Neural cell (in vitro differentiated cells): ENCODE data around the gene HRH4. TPM values are rescaled to one million over a fixed set of nuclear protein-coding genes. Genes with fewer than 3 reads are reported as not detected.

Source experiments
- H2AFZ ChIP-seq: fragments of 200-600, 300-800 bp; sonication (generic), shearing (Covaris generic); 2 replicates; pipeline ENCODE4 v1.6.0; 2014; ENCODE audit warnings: low read depth, mild to moderate bottlenecking, antibody characterized with exemption, low read length, moderate library complexity
- H3F3A ChIP-seq: fragments of 200-600 bp; shearing (Covaris generic); 2 replicates; pipeline ENCODE4 v1.6.1; 2016; ENCODE audit warnings: mild to moderate bottlenecking, moderate library complexity, mixed read lengths, antibody characterized with exemption, low read length; ENCODE audit not compliant: insufficient read depth, poor library complexity, severe bottlenecking
- H3K27ac ChIP-seq: fragments of 200-600, 300-800 bp; sonication (generic), shearing (Covaris generic); 2 replicates; pipeline ENCODE4 v1.5.1; 2014; ENCODE audit warnings: mild to moderate bottlenecking, low read length, moderate library complexity
- H3K27me3 ChIP-seq: fragments of 300-800, 200-600 bp; sonication (generic), shearing (Covaris generic); 2 replicates; pipeline ENCODE4 v1.6.0; 2014; ENCODE audit warnings: mild to moderate bottlenecking, low read depth, low read length, moderate library complexity; ENCODE audit not compliant: insufficient read depth
- H3K36me3 ChIP-seq: fragments of 300-800, 200-600 bp; sonication (generic), shearing (Covaris generic); 2 replicates; pipeline ENCODE4 v1.5.1; 2014; ENCODE audit warnings: mild to moderate bottlenecking, antibody characterized with exemption, low read length, moderate library complexity; ENCODE audit not compliant: insufficient read depth
- H3K4me2 ChIP-seq: fragments of 300-800, 200-600 bp; sonication (generic), shearing (Covaris generic); 2 replicates; pipeline ENCODE4 v1.6.0; 2014; ENCODE audit warnings: mild to moderate bottlenecking, low read length
- H3K4me3 ChIP-seq: fragments of 300-800, 200-600 bp; sonication (generic), shearing (Covaris generic); 2 replicates; pipeline ENCODE4 v1.5.1; 2014; ENCODE audit warnings: mild to moderate bottlenecking, low read length, moderate library complexity
- H3K79me2 ChIP-seq: fragments of 200-600 bp; shearing (Covaris generic); replicated peaks from 2 replicates; pipeline ENCODE4 v1.6.0; 2014; ENCODE audit warnings: mild to moderate bottlenecking, low read length, moderate library complexity; ENCODE audit not compliant: insufficient read depth
- H3K9ac ChIP-seq: fragments of 300-800, 200-600 bp; sonication (generic), shearing (Covaris generic); 2 replicates; pipeline ENCODE4 v1.6.1; 2016; ENCODE audit warnings: mild to moderate bottlenecking, low read length, mixed read lengths
- H3K9me2 ChIP-seq: fragments of 200-600 bp; shearing (Covaris generic); 2 replicates; pipeline ENCODE4 v1.6.1; 2016; ENCODE audit warnings: mild to moderate bottlenecking, low read length, mixed read lengths; ENCODE audit not compliant: insufficient read depth
- H3K9me3 ChIP-seq: fragments of 200-600, 300-800 bp; sonication (generic), shearing (Covaris generic); 2 replicates; pipeline ENCODE4 v1.6.1; 2016; ENCODE audit warnings: mild to moderate bottlenecking, mixed run types, low read length, moderate library complexity, mixed read lengths
- H4K20me1 ChIP-seq: fragments of 200-600 bp; shearing (Covaris generic); 2 replicates; pipeline ENCODE4 v1.6.1; 2016; ENCODE audit warnings: mild to moderate bottlenecking, mixed run types; ENCODE audit not compliant: insufficient read depth
- EP300 ChIP-seq: fragments of 450-650 bp; conservative IDR thresholded peaks from 2 replicates; pipeline ENCODE4 v1.6.1; 2014; ENCODE audit warnings: antibody characterized with exemption, mild to moderate bottlenecking, moderate library complexity; ENCODE audit not compliant: poor library complexity, severe bottlenecking
- EZH2 ChIP-seq: fragments of 200-600, 300-800 bp; shearing (Covaris generic), sonication (generic); IDR thresholded peaks from 2 replicates; pipeline ENCODE4 v1.6.1; 2014; ENCODE audit warnings: antibody characterized with exemption, low read length, borderline replicate concordance, mild to moderate bottlenecking; ENCODE audit not compliant: insufficient read depth, poor library complexity, severe bottlenecking
- MXI1 ChIP-seq: fragments of 450-650 bp; conservative IDR thresholded peaks from 2 replicates; pipeline ENCODE4 v1.6.1; 2014; ENCODE audit warnings: antibody characterized with exemption, mild to moderate bottlenecking; ENCODE audit not compliant: poor library complexity, severe bottlenecking
- POLR2AphosphoS5 ChIP-seq: IDR thresholded peaks from 2 replicates; pipeline ENCODE4 v1.6.1; 2012
- RAD21 ChIP-seq: fragments of 450-650 bp; conservative IDR thresholded peaks from 2 replicates; pipeline ENCODE4 v1.6.1; 2014; ENCODE audit warnings: antibody characterized with exemption, mild to moderate bottlenecking, moderate library complexity
- SMC3 ChIP-seq: fragments of 450-650 bp; conservative IDR thresholded peaks from 2 replicates; pipeline ENCODE4 v1.6.1; 2014; ENCODE audit warnings: antibody characterized with exemption, mild to moderate bottlenecking, moderate library complexity; ENCODE audit not compliant: poor library complexity
- TAF1 ChIP-seq: IDR thresholded peaks from 2 replicates; pipeline ENCODE4 v1.6.1; 2012; ENCODE audit warnings: low read depth
- polyA plus RNA-seq: library from polyadenylated mRNA; depleted of rRNA; stranded (reverse); fragments of >200 nt; gene quantifications from 2 replicates; pipeline ENCODE4 v1.2.3, GENCODE V29; 2014
- TF ChIP-seq, protein P1 (sequence below): fragments of 450-650 bp; IDR thresholded peaks from 2 replicates; pipeline ENCODE4 v1.5.1; 2014; ENCODE audit warnings: antibody characterized with exemption, mild to moderate bottlenecking, moderate library complexity; ENCODE audit not compliant: poor library complexity, severe bottlenecking
- TF ChIP-seq, protein P2 (sequence below): IDR thresholded peaks from 2 replicates; pipeline ENCODE4 v1.6.1; 2012; ENCODE audit warnings: borderline replicate concordance

The HRH4 gene
- polyA plus RNA-seq, 1 donor from 2014 or later, result not detected

DNA sequence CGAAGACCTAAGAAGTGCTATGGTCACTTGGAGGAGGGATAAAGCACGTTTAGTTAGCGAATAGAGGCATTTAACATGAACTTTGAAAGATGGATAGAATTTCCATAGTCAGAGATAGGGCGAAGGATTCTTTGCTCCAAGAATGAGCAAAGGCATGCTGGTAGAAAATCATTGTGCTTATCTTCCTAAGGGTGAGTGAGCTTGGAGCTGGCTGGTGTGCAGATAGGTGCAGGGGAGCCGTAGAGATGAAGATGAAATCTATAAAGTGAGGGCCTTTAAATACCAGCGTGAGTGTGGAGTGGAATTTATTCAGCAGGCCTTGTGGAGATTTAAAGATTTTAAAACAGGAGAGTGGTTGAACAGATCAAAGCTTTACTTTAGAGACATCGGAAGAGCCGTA, 1.6 kb downstream of the HRH4 start:
- Histone ChIP-seq H3K79me2 (no peaks in the 10 kb centered on the region), H3K9me3 (no peaks in the 10 kb centered on the region), H3K27ac (no peak overlapping the region), H2AFZ (no peak overlapping the region), H3K9ac (no peak overlapping the region), H3K27me3 (no peaks in the 10 kb centered on the region), H3K9me2 (no peaks in the 10 kb centered on the region), H3F3A (no peaks in the 10 kb centered on the region), H3K4me2 (no peak overlapping the region), H3K36me3 (no peaks in the 10 kb centered on the region), H4K20me1 (no peaks in the 10 kb centered on the region), H3K4me3 (no peak overlapping the region)
- no peak for TF ChIP-seq SMC3
- no peak for TF ChIP-seq TAF1
- TF ChIP-seq EP300, result no peak
- TF ChIP-seq MXI1, result no peak
- TF ChIP-seq RAD21, result no peak
- no peak for TF ChIP-seq EZH2
- TF ChIP-seq, protein P1, sequence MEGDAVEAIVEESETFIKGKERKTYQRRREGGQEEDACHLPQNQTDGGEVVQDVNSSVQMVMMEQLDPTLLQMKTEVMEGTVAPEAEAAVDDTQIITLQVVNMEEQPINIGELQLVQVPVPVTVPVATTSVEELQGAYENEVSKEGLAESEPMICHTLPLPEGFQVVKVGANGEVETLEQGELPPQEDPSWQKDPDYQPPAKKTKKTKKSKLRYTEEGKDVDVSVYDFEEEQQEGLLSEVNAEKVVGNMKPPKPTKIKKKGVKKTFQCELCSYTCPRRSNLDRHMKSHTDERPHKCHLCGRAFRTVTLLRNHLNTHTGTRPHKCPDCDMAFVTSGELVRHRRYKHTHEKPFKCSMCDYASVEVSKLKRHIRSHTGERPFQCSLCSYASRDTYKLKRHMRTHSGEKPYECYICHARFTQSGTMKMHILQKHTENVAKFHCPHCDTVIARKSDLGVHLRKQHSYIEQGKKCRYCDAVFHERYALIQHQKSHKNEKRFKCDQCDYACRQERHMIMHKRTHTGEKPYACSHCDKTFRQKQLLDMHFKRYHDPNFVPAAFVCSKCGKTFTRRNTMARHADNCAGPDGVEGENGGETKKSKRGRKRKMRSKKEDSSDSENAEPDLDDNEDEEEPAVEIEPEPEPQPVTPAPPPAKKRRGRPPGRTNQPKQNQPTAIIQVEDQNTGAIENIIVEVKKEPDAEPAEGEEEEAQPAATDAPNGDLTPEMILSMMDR, result no peak
- TF ChIP-seq POLR2AphosphoS5, result no peak
- TF ChIP-seq, protein P2, sequence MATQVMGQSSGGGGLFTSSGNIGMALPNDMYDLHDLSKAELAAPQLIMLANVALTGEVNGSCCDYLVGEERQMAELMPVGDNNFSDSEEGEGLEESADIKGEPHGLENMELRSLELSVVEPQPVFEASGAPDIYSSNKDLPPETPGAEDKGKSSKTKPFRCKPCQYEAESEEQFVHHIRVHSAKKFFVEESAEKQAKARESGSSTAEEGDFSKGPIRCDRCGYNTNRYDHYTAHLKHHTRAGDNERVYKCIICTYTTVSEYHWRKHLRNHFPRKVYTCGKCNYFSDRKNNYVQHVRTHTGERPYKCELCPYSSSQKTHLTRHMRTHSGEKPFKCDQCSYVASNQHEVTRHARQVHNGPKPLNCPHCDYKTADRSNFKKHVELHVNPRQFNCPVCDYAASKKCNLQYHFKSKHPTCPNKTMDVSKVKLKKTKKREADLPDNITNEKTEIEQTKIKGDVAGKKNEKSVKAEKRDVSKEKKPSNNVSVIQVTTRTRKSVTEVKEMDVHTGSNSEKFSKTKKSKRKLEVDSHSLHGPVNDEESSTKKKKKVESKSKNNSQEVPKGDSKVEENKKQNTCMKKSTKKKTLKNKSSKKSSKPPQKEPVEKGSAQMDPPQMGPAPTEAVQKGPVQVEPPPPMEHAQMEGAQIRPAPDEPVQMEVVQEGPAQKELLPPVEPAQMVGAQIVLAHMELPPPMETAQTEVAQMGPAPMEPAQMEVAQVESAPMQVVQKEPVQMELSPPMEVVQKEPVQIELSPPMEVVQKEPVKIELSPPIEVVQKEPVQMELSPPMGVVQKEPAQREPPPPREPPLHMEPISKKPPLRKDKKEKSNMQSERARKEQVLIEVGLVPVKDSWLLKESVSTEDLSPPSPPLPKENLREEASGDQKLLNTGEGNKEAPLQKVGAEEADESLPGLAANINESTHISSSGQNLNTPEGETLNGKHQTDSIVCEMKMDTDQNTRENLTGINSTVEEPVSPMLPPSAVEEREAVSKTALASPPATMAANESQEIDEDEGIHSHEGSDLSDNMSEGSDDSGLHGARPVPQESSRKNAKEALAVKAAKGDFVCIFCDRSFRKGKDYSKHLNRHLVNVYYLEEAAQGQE, result no peak

DNA sequence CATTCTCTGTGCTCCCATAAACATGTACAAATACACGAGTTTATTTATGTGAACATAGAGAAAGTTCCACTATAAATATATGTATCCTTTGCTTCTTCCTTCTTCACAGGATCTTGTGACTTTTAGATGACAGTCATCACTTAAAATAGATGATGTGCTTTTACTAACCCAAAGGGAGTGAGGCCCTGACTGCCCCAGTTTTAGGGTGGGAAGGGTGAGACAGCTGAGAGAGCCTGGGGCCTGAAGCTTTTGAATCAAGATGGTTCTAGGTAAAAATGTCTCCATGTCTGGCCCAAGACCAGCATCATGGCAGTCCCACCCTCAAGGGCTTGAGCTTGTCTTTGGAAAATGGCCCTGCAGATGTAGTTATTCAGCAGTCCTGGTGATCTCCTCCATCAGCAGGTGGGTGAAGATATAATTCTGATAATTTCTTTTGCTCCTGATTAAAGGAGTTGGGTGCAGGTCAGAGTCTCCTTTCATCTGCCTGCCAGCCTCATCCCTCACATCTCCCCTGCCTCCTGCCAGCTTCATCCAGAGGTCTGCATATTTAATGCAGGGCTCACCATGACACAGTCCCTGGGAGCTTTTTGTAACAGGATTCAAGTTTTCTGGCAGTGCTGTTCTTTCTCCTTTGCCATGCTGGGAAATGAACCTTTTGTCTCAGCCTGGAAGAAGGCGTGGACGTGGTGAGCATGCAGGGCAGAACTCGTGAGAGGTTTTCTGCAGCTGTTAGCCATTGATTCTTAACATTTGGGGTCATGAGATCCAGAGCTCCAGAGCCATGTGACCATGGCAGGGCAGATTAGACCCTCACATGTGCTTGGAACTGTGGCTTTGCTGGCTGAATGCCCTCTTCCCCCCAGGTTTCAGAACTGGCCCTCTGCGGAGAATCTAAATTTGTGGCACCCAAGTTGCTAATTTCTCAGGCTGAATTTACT, 2.7 kb downstream of the HRH4 start:
- Histone ChIP-seq H3K9ac (no peak overlapping the region), H3K27me3 (no peaks in the 10 kb centered on the region), H2AFZ (no peak overlapping the region), H3K9me3 (no peaks in the 10 kb centered on the region), H3K36me3 (no peaks in the 10 kb centered on the region), H3F3A (no peaks in the 10 kb centered on the region), H4K20me1 (no peaks in the 10 kb centered on the region), H3K27ac (no peak overlapping the region), H3K79me2 (no peaks in the 10 kb centered on the region), H3K9me2 (no peaks in the 10 kb centered on the region), H3K4me2 (no peak overlapping the region), H3K4me3 (no peak overlapping the region)
- TF ChIP-seq SMC3, result no peak
- no peak for TF ChIP-seq POLR2AphosphoS5
- no peak for TF ChIP-seq MXI1
- no peak for TF ChIP-seq EP300
- TF ChIP-seq, protein P1, result no peak
- TF ChIP-seq, protein P2, result no peak
- TF ChIP-seq TAF1, result no peak
- no peak for TF ChIP-seq RAD21
- TF ChIP-seq EZH2, result no peak
